Left ventricle myocardium inferior (tissue), 1 donor: Measurements from ENCODE around the gene CXCL11. TPM values are rescaled to one million over a fixed set of nuclear protein-coding genes. Genes with fewer than 3 reads are reported as not detected.

Experiments used
- DNase-seq: peaks from one replicate; pipeline ENCODE4 v3.0.0-alpha.2; 2020
- H3K27ac ChIP-seq: fragments of 200-600 bp; replicated peaks from 2 replicates; pipeline ENCODE4 v1.8.0; 2021
- H3K27me3 ChIP-seq: fragments of 200-600 bp; 2 replicates; pipeline ENCODE4 v1.8.0; 2021; ENCODE audit warnings: low read depth
- H3K36me3 ChIP-seq: fragments of 200-600 bp; 2 replicates; pipeline ENCODE4 v1.8.0; 2021
- H3K4me1 ChIP-seq: fragments of 200-600 bp; 2 replicates; pipeline ENCODE4 v1.8.0; 2021
- H3K4me3 ChIP-seq: fragments of 200-600 bp; 2 replicates; pipeline ENCODE4 v1.8.0; 2021; ENCODE audit warnings: mild to moderate bottlenecking, moderate library complexity
- H3K9me3 ChIP-seq: fragments of 200-600 bp; replicated peaks from 2 replicates; pipeline ENCODE4 v1.8.0; 2021
- CTCF ChIP-seq: fragments of 200-600 bp; IDR thresholded peaks from 2 replicates; pipeline ENCODE4 v1.8.0; 2021; ENCODE audit warnings: antibody characterized with exemption, mild to moderate bottlenecking, borderline replicate concordance
- intact Hi-C: fragments of 100-400 bp; cut with micrococcal nuclease; formaldehyde crosslinking; loops from one replicate; pipeline ENCODE4 v1.11.0; 2022
- total RNA-seq: library from RNA; stranded (reverse); fragmentation: NEBNext Ultra II Directional; extraction: Animal tissue kit (Norgen Biotek cat#: 25700); gene quantifications from one replicate; pipeline ENCODE4 v1.2.1, GENCODE V29; 2021
- donor health status: DM: no; HTN: yes; CAD: no; lungs with severe emphysema.

The CXCL11 gene
- total RNA-seq, 1 donor from 2014 or later, result not detected

GRCh38 chr4:76036855-76037254, 985 bp upstream of the CXCL11 start:
- Histone ChIP-seq H3K27me3 (no peaks in the 10 kb centered on the region), H3K9me3 (no peaks in the 10 kb centered on the region), H3K4me1 (peaks cover 4% of the 10 kb centered on the region), H3K36me3 (no peaks in the 10 kb centered on the region), H3K27ac (no peak overlapping the region), H3K4me3 (no peak overlapping the region)
- no peak for DNase-seq
- intact Hi-C loops, result no loop called here
- TF ChIP-seq CTCF, result no peak

GRCh38 chr4:76035141-76035540, 729 bp downstream of the CXCL11 start:
- Histone ChIP-seq H3K9me3 (no peaks in the 10 kb centered on the region), H3K27ac (no peak overlapping the region), H3K4me1 (peaks cover 4% of the 10 kb centered on the region), H3K4me3 (no peak overlapping the region), H3K27me3 (no peaks in the 10 kb centered on the region), H3K36me3 (no peaks in the 10 kb centered on the region)
- no peak for DNase-seq
- intact Hi-C loops, result no loop called here
- no peak for TF ChIP-seq CTCF

GRCh38 chr4:76029300-76029699, 6.6 kb downstream of the CXCL11 start:
- no peak overlapping the region for H3K4me3 ChIP-seq
- no peaks in the 10 kb centered on the region for H3K4me1 ChIP-seq
- DNase-seq, result no peak
- TF ChIP-seq CTCF, result no peak
- no peaks in the 10 kb centered on the region for H3K9me3 ChIP-seq
- H3K27me3 ChIP-seq, result no peaks in the 10 kb centered on the region
- intact Hi-C loops, result no loop called here
- no peak overlapping the region for H3K27ac ChIP-seq
- no peaks in the 10 kb centered on the region for H3K36me3 ChIP-seq

- DNase-seq, result no peak
- Histone ChIP-seq H3K27me3 (no peaks in the 10 kb centered on the region), H3K36me3 (no peaks in the 10 kb centered on the region), H3K27ac (peak overlapping the region; percentile 5), H3K4me1 (no peaks in the 10 kb centered on the region), H3K4me3 (peak overlapping the region; percentile 48), H3K9me3 (no peaks in the 10 kb centered on the region)
- no peak for TF ChIP-seq CTCF
- intact Hi-C loops, result no loop called here
These were observed 7.5 kb downstream of the CXCL11 start for GRCh38 chr4:76028350-76028765.

- no peaks in the 10 kb centered on the region for H3K4me1 ChIP-seq
- no peaks in the 10 kb centered on the region for H3K9me3 ChIP-seq
- H3K27ac ChIP-seq, result no peak overlapping the region
- H3K36me3 ChIP-seq, result no peaks in the 10 kb centered on the region
- no peak for TF ChIP-seq CTCF
- intact Hi-C loops, result no loop called here
- no peak overlapping the region for H3K4me3 ChIP-seq
- DNase-seq, result no peak
- H3K27me3 ChIP-seq, result no peaks in the 10 kb centered on the region
These were observed 11.8 kb downstream of the CXCL11 start for GRCh38 chr4:76024065-76024464.

- no peaks in the 10 kb centered on the region for H3K4me1 ChIP-seq
- intact Hi-C loops, result no loop called here
- H3K9me3 ChIP-seq, result no peaks in the 10 kb centered on the region
- TF ChIP-seq CTCF, result no peak
- DNase-seq, result no peak
- H3K36me3 ChIP-seq, result no peaks in the 10 kb centered on the region
- no peak within 1 kb of the TSS for H3K27ac ChIP-seq
- no peaks in the 10 kb centered on the region for H3K27me3 ChIP-seq
- no peak within 1 kb of the TSS for H3K4me3 ChIP-seq
These were observed 12.5 kb downstream of the CXCL11 start, which contains the start of gene CXCL10 for GRCh38 chr4:76023389-76023788. TSS of gene CXCL10 (minus strand) at chr4:76023497. CDS start at chr4:76023431, 66 bp downstream.
